Gastroesophageal sphincter (tissue), 4 donors: ENCODE data around the gene ARFGAP1. TPM values are rescaled to one million over a fixed set of nuclear protein-coding genes. Genes with fewer than 3 reads are reported as not detected.

Experiments
- ATAC-seq: fragments of 150-250 bp; one replicate; pipeline ENCODE4 v1.9.1; 2016; ENCODE audit warnings: mild to moderate bottlenecking, moderate library complexity
- H3K27ac ChIP-seq, 4 donors: fragments of 200-600 bp; sonication (generic) in 3 of 4; 1 replicate in 3 of 4; 2 replicates in 1 of 4; pipeline ENCODE4 v1.5.1; 2016 to 2019
- H3K27me3 ChIP-seq: fragments of 200-600 bp; sonication (generic); one replicate; pipeline ENCODE4 v1.5.1; 2019
- H3K36me3 ChIP-seq, 2 donors: fragments of 200-600 bp; sonication (generic); one replicate each; pipeline ENCODE4 v1.5.1; 2019; ENCODE audit warnings: control low read depth in 1 of 2
- H3K4me1 ChIP-seq, 3 donors: fragments of 200-600 bp; sonication (generic); 1 replicate in 2 of 3; 2 replicates in 1 of 3; pipeline ENCODE4 v1.5.1; 2016 to 2019; ENCODE audit warnings: control low read depth in 2 of 3
- H3K4me3 ChIP-seq, 2 donors: fragments of 200-600 bp; sonication (generic); one replicate each; pipeline ENCODE4 v1.5.1; 2019; ENCODE audit warnings: mild to moderate bottlenecking in 1 of 2, moderate library complexity in 1 of 2
- H3K9me3 ChIP-seq, 3 donors: fragments of 200-600 bp; sonication (generic); one replicate each; pipeline ENCODE4 v1.5.1; 2017 to 2019; ENCODE audit warnings: control low read depth in 2 of 3
- EP300 ChIP-seq: sonication (generic); formaldehyde crosslinking; IDR thresholded peaks from one replicate; pipeline ENCODE4 v1.6.1; 2017; ENCODE audit warnings: antibody characterized with exemption, mild to moderate bottlenecking
- POLR2A ChIP-seq, 2 donors: fragments of 450-650 bp; IDR thresholded peaks; one replicate each; pipeline ENCODE4 v1.6.1; 2017; ENCODE audit warnings: antibody characterized with exemption in 2 of 2, mild to moderate bottlenecking in 2 of 2, moderate library complexity in 1 of 2
- POLR2AphosphoS5 ChIP-seq: sonication (generic); formaldehyde crosslinking; IDR thresholded peaks from one replicate; pipeline ENCODE4 v1.6.1; 2017; ENCODE audit warnings: antibody characterized with exemption
- WGBS, 2 donors: methylation state at CpG; one replicate each; pipeline ENCODE4 v1.1.5; 2018; ENCODE audit warnings: low coverage in 1 of 2; 5-methylcytosine and 5-hydroxymethylcytosine counted together
- total RNA-seq, 4 donors: library from RNA; depleted of rRNA; stranded (reverse); fragments of >200 nt; gene quantifications; one replicate each; pipeline ENCODE4 v1.1.0, GENCODE V29; 2016
- TF ChIP-seq, protein P1 (sequence below), 4 experiments: fragments of 200-600 bp in 2 of 4; fragments of 450-650 bp in 2 of 4; sonication (generic) in 1 of 4; IDR thresholded peaks; one replicate each; pipeline ENCODE4 v1.5.1; 2017 to 2019; ENCODE audit warnings: antibody characterized with exemption in 4 of 4, mild to moderate bottlenecking in 2 of 4, moderate library complexity in 2 of 4

The ARFGAP1 gene
- total RNA-seq, 4 donors from 2014 or later: 35.0 to 50.1 (median 45.2) TPM

DNA sequence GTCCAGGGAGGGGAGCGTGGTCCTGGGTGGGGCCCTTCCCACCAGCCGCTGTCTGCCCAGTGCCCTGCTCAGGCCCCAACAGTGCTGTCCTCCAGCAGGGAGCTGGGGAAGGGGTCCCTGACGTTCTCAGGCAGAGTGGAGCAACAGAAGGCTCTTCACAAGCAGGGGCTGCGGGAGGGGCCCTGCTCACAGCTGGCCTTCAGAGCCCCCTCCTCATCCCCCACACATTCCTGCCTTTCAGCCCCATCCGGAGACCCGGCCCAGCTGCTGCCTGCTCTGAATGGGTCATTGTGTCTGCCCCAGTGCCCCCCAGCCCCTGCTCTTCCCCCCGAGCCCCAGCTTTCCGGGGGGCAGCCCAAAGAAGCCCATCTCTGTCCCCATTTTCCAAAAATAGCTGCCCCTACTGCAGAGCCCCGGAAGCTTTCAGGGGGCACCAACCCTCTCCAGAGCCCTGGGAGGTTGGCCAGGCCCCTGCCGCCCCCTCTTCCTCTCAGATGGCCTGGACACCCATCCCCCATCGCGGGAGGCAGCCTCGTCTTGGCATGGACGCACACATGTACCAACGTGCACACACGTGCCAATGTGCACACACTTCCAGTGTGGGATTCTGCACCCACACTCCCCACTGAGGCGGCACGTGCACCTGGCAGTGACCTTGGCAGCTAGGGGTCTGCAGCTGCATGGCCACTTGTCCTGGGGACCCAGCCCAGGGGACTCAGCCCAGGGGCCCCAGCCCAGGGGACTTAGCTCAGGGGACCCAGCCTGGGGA is 24.1 kb downstream of the ARFGAP1 start:
- no peaks in the 10 kb centered on the region for H3K4me1 ChIP-seq
- WGBS, 2 donors: 7 to 8% methylated on average over 2 to 6 of the region's 18 CpGs
- H3K27ac ChIP-seq: no peak overlapping the region
- H3K27me3 ChIP-seq: peaks cover 99% of the 10 kb centered on the region
- no peak for ATAC-seq
- TF ChIP-seq POLR2A (IDR thresholded peaks at IDR 0.05) (no peak), EP300 (no peak), POLR2AphosphoS5 (no peak)
- TF ChIP-seq, protein P1, sequence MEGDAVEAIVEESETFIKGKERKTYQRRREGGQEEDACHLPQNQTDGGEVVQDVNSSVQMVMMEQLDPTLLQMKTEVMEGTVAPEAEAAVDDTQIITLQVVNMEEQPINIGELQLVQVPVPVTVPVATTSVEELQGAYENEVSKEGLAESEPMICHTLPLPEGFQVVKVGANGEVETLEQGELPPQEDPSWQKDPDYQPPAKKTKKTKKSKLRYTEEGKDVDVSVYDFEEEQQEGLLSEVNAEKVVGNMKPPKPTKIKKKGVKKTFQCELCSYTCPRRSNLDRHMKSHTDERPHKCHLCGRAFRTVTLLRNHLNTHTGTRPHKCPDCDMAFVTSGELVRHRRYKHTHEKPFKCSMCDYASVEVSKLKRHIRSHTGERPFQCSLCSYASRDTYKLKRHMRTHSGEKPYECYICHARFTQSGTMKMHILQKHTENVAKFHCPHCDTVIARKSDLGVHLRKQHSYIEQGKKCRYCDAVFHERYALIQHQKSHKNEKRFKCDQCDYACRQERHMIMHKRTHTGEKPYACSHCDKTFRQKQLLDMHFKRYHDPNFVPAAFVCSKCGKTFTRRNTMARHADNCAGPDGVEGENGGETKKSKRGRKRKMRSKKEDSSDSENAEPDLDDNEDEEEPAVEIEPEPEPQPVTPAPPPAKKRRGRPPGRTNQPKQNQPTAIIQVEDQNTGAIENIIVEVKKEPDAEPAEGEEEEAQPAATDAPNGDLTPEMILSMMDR (IDR thresholded peaks at IDR 0.05): no peak
- no peaks in the 10 kb centered on the region for H3K36me3 ChIP-seq
- H3K9me3 ChIP-seq: peaks cover 0 to 11% (median 0%) of the 10 kb centered on the region in 3 donors
- H3K4me3 ChIP-seq: no peak overlapping the region

DNA sequence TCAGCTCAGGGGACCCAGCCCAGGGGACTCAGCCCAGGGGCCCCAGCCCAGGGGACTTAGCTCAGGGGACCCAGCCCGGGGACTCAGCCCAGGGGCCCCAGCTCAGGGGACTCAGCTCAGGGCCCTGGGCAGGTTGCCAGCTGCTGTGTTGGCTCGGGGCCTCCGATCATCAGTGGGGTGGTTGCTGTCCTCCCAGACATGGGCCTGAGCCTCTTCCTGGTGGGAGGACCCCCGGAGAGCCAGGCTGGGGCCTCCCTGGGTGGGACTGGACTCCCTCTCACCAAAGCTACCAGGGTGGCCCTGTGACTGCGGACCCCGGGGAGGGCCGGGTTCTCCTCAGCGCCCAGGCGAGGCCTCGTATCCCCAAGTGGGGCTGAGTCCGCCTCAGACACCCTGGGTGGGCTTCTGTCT is 24.8 kb downstream of the ARFGAP1 start:
- no peak overlapping the region for H3K27ac ChIP-seq
- peaks cover 0 to 18% (median 0%) of the 10 kb centered on the region in 3 donors for H3K9me3 ChIP-seq
- peaks cover 99% of the 10 kb centered on the region for H3K27me3 ChIP-seq
- no peaks in the 10 kb centered on the region for H3K36me3 ChIP-seq
- WGBS, 2 donors: no CpG with 5 or more reads among the region's 11 CpGs
- H3K4me1 ChIP-seq: no peaks in the 10 kb centered on the region
- TF ChIP-seq EP300: no peak
- no peak for TF ChIP-seq POLR2A (IDR thresholded peaks at IDR 0.05)
- TF ChIP-seq POLR2AphosphoS5: no peak
- TF ChIP-seq, protein P1 (IDR thresholded peaks at IDR 0.05): no peak
- no peak overlapping the region for H3K4me3 ChIP-seq
- ATAC-seq: no peak

DNA sequence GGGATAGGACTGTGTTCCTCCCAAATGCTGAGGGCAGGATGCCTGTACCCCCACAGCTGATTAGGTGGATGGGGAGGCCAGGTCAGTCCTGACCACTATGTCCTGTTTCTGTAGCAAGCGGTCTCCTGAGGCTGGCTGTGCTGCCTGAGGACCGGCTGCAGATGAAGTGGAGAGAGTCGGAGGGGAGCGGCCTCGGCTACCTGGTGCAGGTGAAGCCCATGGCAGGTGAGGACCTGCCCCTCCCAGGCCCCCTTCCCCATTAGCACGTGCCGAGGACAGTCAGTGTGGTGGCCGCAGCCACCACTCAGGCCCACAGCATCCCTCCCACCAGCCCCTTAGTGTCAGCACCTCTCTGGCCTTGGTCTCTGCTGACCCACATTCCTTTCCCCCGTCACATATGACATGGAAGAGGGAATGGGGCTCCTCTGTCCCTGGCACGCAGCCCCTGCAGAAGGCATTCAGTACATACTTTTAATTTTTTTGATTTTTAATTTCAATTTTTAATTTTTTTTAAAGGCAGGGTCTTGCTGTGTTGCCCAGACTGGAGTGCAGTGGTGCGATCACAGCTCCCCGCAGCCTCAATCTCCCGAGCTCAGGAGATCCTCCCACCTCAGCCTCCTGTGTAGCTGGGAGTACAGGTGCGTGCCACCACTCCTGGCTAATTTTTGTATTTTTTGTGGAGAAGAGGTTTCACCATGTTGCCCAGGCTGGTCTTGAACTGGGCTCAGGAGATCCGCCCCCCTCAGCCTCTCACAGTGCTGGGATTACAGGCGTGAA is 25.4 kb downstream of the ARFGAP1 start:
- no peak for TF ChIP-seq POLR2AphosphoS5
- no peak for TF ChIP-seq POLR2A (IDR thresholded peaks at IDR 0.05)
- TF ChIP-seq EP300: no peak
- TF ChIP-seq, protein P1 (IDR thresholded peaks at IDR 0.05): no peak
- no peak overlapping the region for H3K27ac ChIP-seq
- H3K9me3 ChIP-seq: peaks cover 0 to 23% (median 0%) of the 10 kb centered on the region in 3 donors
- no peaks in the 10 kb centered on the region for H3K36me3 ChIP-seq
- H3K27me3 ChIP-seq: peaks cover 94% of the 10 kb centered on the region
- no peaks in the 10 kb centered on the region for H3K4me1 ChIP-seq
- WGBS, 2 donors: 67 to 100% methylated on average over 1 to 2 of the region's 16 CpGs
- no peak for ATAC-seq
- H3K4me3 ChIP-seq: no peak overlapping the region

DNA sequence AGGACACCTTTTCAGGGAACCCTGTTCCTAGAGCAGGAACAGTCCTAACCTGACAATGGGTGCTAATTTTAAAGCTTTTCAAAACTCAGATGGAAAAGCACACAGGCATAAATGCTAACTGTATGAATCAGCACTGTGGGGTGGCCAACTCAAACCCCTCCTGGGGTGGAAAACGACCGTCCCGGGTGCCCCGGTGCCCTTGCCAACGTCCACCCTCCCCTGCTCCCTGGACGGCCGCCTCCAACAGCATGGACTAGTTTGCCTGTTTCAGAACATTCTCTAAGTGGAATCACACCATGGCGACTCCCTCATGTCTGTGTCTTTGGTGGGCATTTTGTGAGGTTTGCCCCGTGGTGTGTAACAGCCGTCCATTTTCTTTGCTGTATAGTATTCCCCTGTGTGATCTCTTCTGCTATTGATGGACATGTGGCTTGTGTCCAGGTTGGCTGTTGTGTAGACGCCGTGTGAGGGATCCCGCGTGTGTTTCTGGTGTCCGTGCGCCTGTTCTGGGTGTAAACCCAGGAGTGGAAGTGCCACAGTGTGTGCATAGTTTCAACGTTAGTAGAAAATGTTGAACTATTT is 26.2 kb downstream of the ARFGAP1 start:
- no peak for ATAC-seq
- H3K36me3 ChIP-seq: no peaks in the 10 kb centered on the region
- no peak for TF ChIP-seq EP300
- TF ChIP-seq, protein P1 (IDR thresholded peaks at IDR 0.05): no peak
- TF ChIP-seq POLR2A (IDR thresholded peaks at IDR 0.05): no peak
- no peak for TF ChIP-seq POLR2AphosphoS5
- no peak overlapping the region for H3K4me3 ChIP-seq
- H3K27ac ChIP-seq: no peak overlapping the region
- no peaks in the 10 kb centered on the region for H3K4me1 ChIP-seq
- H3K9me3 ChIP-seq: peaks cover 0 to 23% (median 0%) of the 10 kb centered on the region in 3 donors
- 79 to 93% methylated on average over 3 to 16 of the region's 17 CpGs for WGBS, 2 donors
- H3K27me3 ChIP-seq: peaks cover 93% of the 10 kb centered on the region
